K562 (cell line): ENCODE results near the gene FIS1. TPM values are rescaled to one million over a fixed set of nuclear protein-coding genes. Genes with fewer than 3 reads are reported as not detected.

Experiments used
- ATAC-seq: fragments of 200-7000 bp; cut with Tn5 transposase; 3 replicates; pipeline ENCODE4 v1.9.1; 2020; ENCODE audit warnings: moderate library complexity
- BruUV-seq: library from RNA; stranded (reverse); fragments of 400-500 nt; replicated peaks from 2 replicates; lab custom pipeline; 2021; lab: Mats Ljungman, UMichigan
- CTCF ChIA-PET: fragments of 300-600 bp; formaldehyde crosslinking; extraction: SDS; loops from one replicate; lab custom pipeline; 2021; ENCODE audit warnings: low intra/inter-chr PET ratio; lab: Yijun Ruan, JAX
- POLR2A ChIA-PET: fragments of 300-600, 350-650 bp; sonication (Branson Sonifier 250); formaldehyde crosslinking; extraction: SDS; loops from one replicate; lab custom pipeline; 2021; ENCODE audit warnings: antibody characterized with exemption, inconsistent platforms; lab: Yijun Ruan, JAX
- DNase-seq, 4 experiments: peaks; one replicate each; pipeline versions ENCODE4 v3.0.0 to v3.0.0-alpha.2; 2011 to 2018; ENCODE audit warnings: low spot score in 3 of 4, mixed read lengths in 3 of 4; ENCODE audit errors: extremely low read depth in 1 of 4
- FAIRE-seq: peaks from 2 replicates; lab custom pipeline; 2011; peaks lifted over from hg19 to GRCh38; lab: Jason Lieb, UNC
- H2AFZ ChIP-seq: 2 replicates; pipeline ENCODE4 v1.6.0; 2011; ENCODE audit warnings: low read depth, low read length, control low read depth, inconsistent platforms
- H3K27ac ChIP-seq: fragments of 200-600 bp; 3 replicates; pipeline ENCODE4 v1.8.0; 2011; ENCODE audit warnings: low read depth, mild to moderate bottlenecking, control low read depth, inconsistent platforms, low read length, moderate library complexity, mixed read lengths; ENCODE audit errors: extremely low read depth
- H3K27me3 ChIP-seq, 2 experiments: fragments of 300-600 bp in 1 of 2; 2 replicates in 1 of 2; 3 replicates in 1 of 2; pipeline versions ENCODE4 v1.6.0 to v1.8.0; 2011; ENCODE audit warnings: inconsistent platforms in 2 of 2, low read length in 2 of 2, mild to moderate bottlenecking in 1 of 2, mixed read lengths in 1 of 2, moderate library complexity in 1 of 2; ENCODE audit not compliant: control insufficient read depth in 2 of 2, insufficient read depth in 2 of 2
- H3K36me3 ChIP-seq: fragments of 300-600 bp; 3 replicates; pipeline ENCODE4 v1.8.0; 2011; ENCODE audit warnings: mild to moderate bottlenecking, low read length, inconsistent platforms; ENCODE audit not compliant: control insufficient read depth, insufficient read depth
- H3K4me1 ChIP-seq, 2 experiments: fragments of 200-600 bp in 1 of 2; replicated peaks in 1 of 2; 2 replicates in 1 of 2; 3 replicates in 1 of 2; pipeline versions ENCODE4 v1.5.1 to v1.8.0; 2011; ENCODE audit warnings: inconsistent platforms in 2 of 2, low read length in 2 of 2, mild to moderate bottlenecking in 1 of 2, mixed read lengths in 1 of 2, moderate library complexity in 1 of 2; ENCODE audit not compliant: control insufficient read depth in 2 of 2, insufficient read depth in 2 of 2
- H3K4me2 ChIP-seq: 2 replicates; pipeline ENCODE4 v1.6.1; 2011; ENCODE audit warnings: low read length, control low read depth, inconsistent platforms, mixed read lengths; ENCODE audit not compliant: insufficient read depth
- H3K4me3 ChIP-seq: fragments of 200-600 bp; sonication (generic), shearing (Covaris generic); 2 replicates; pipeline ENCODE4 v1.5.1; 2016; ENCODE audit warnings: control low read depth, inconsistent platforms
- H3K79me2 ChIP-seq: fragments of 200-600 bp; 3 replicates; pipeline ENCODE4 v1.8.0; 2011; ENCODE audit warnings: low read length, inconsistent platforms; ENCODE audit not compliant: control insufficient read depth, insufficient read depth
- H3K9ac ChIP-seq, 2 experiments: 2 replicates each; pipeline versions ENCODE4 v1.6.0 to v1.6.1; 2011; ENCODE audit warnings: low read depth in 2 of 2, low read length in 2 of 2, control low read depth in 1 of 2, inconsistent platforms in 1 of 2, mild to moderate bottlenecking in 1 of 2, mixed read lengths in 1 of 2; ENCODE audit not compliant: insufficient read depth in 1 of 2
- H3K9me1 ChIP-seq: one replicate; pipeline ENCODE4 v1.6.0; 2011; ENCODE audit warnings: inconsistent platforms, mild to moderate bottlenecking, low read length, moderate library complexity; ENCODE audit not compliant: control insufficient read depth, insufficient read depth
- H3K9me3 ChIP-seq: replicated peaks from 2 replicates; pipeline ENCODE4 v1.5.1; 2011; ENCODE audit warnings: low read depth, low read length, inconsistent platforms; ENCODE audit not compliant: control insufficient read depth, insufficient read depth
- H4K20me1 ChIP-seq: replicated peaks from 2 replicates; pipeline ENCODE4 v1.6.1; 2011; ENCODE audit warnings: low read length, inconsistent platforms, mixed read lengths; ENCODE audit not compliant: control insufficient read depth, insufficient read depth
- ERF ChIP-seq: fragments of 450-650 bp; formaldehyde crosslinking; IDR thresholded peaks from 2 replicates; pipeline ENCODE4 v1.4.0; 2020; ENCODE audit warnings: mild to moderate bottlenecking, mixed read lengths
- NCOA1 ChIP-seq: fragments of 450-650 bp; IDR thresholded peaks from 2 replicates; pipeline ENCODE4 v1.6.1; 2016; ENCODE audit warnings: low read depth
- PHTF2 ChIP-seq: fragments of 250-450 bp; sonication (Bioruptor Pico); IDR thresholded peaks from 2 replicates; pipeline ENCODE4 v1.5.0; 2021; ENCODE audit warnings: mild to moderate bottlenecking
- TBL1XR1 ChIP-seq, 2 experiments: IDR thresholded peaks; 2 replicates each; pipeline ENCODE4 v1.6.1; 2012; ENCODE audit warnings: improper control_type of control experiment in 2 of 2, low read length in 2 of 2, mild to moderate bottlenecking in 1 of 2
- ZNF57 ChIP-seq: fragments of 450-650 bp; formaldehyde crosslinking; IDR thresholded peaks from 2 replicates; pipeline ENCODE4 v1.4.0; 2020; ENCODE audit warnings: mild to moderate bottlenecking, moderate library complexity
- ZNF584 ChIP-seq: fragments of 200-800 bp; sonication (Bioruptor generic); IDR thresholded peaks from 2 replicates; pipeline ENCODE4 v1.6.1; 2016; ENCODE audit warnings: low read depth, mild to moderate bottlenecking, missing genetic modification characterization, missing compliant biosample characterization
- WGBS: fragments of 100-300 bp; shearing (Covaris generic); methylation state at CpG from one replicate; pipeline ENCODE4 v1.1.6; 2016; ENCODE audit warnings: low coverage, mixed read lengths; ENCODE audit not compliant: insufficient coverage; ENCODE audit errors: missing lambda C conversion rate; 5-methylcytosine and 5-hydroxymethylcytosine counted together
- in situ Hi-C: fragments of 300-500 bp; cut with MboI; formaldehyde crosslinking; loops from 4 replicates; pipeline ENCODE4 v1.15.0; 2018; ENCODE audit warnings: inconsistent platforms, mixed read lengths
- intact Hi-C: fragments of 100-400 bp; cut with micrococcal nuclease; formaldehyde crosslinking; loops from 2 replicates; pipeline ENCODE4 v1.14.2; 2022
- polyA plus RNA-seq, 8 experiments: library from polyadenylated mRNA; depleted of rRNA in 4 of 8; stranded (reverse) in 5 of 8; unstranded in 3 of 8; fragments of >200 nt; fragmentation: Nextera tagmentation in 2 of 8; fragmentation: Illumina TruSeq in 1 of 8; extraction: Ambion mirVana in 2 of 8; extraction: Trizol in 1 of 8; gene quantifications; 2 replicates each; pipeline versions ENCODE4 v1.2.1 to v1.2.3, GENCODE V29; 2011 to 2014; ENCODE audit warnings: inconsistent platforms in 1 of 8, missing spikeins in 1 of 8
- total RNA-seq, 7 experiments: library from RNA; depleted of rRNA in 6 of 7; stranded (reverse); fragments of >200 nt in 6 of 7; fragmentation: Illumina TruSeq in 2 of 7; extraction: Trizol in 2 of 7; gene quantifications; 2 replicates each; pipeline versions ENCODE4 v1.2.1 to v1.2.3, GENCODE V29; 2011 to 2021; ENCODE audit warnings: low replicate concordance in 1 of 7
- TF ChIP-seq, protein P1 (sequence below): fragments of 250-450 bp; sonication (Bioruptor Pico); IDR thresholded peaks from 2 replicates; pipeline ENCODE4 v1.5.0; 2020; ENCODE audit warnings: mild to moderate bottlenecking
- TF ChIP-seq, protein P2 (sequence below): fragments of 450-650 bp; IDR thresholded peaks from 2 replicates; pipeline ENCODE4 v1.6.1; 2018; ENCODE audit not compliant: partially characterized antibody
- TF ChIP-seq, protein P3 (sequence below), 2 experiments: fragments of 450-650 bp; IDR thresholded peaks; 2 replicates each; pipeline ENCODE4 v1.6.1; 2016; ENCODE audit warnings: mild to moderate bottlenecking in 2 of 2, borderline replicate concordance in 1 of 2, low read depth in 1 of 2, moderate library complexity in 1 of 2

The FIS1 gene
- total and polyA plus RNA-seq, 9 of the 15 experiments (the other 6 are each of a cell fraction or from before 2014, with no cell fraction given): 86.0 to 257 (median 144) TPM

DNA sequence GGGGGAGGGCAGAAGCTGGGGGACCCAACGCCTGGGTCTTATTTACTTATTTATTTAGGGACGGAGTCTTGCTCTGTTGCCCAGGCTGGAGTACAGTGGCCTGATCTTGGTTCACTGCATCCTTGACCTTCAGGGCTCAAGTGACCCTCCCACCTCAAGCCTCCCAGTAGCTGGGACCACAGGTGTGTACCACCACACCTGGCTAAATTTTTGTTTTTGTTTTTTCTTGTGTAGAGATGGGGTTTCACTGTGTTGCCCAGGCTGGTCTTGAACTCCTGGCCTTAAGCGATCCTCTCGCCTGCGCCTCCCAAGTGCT lies 42.3 kb downstream of the FIS1 start:
- Histone ChIP-seq H3K27ac (no peak overlapping the region), H3K79me2 (no peaks in the 10 kb centered on the region), H3K36me3 (peaks cover 11% of the 10 kb centered on the region; the same call in 1 of the 3 replicates), H3K27me3 (peaks cover 0 to 7% of the 10 kb centered on the region in 2 experiments; a peak in 1 of 5 replicates), H3K9ac (no peak overlapping the region; a peak in 1 of 4 replicates), H2AFZ (no peak overlapping the region), H3K9me3 (no peaks in the 10 kb centered on the region), H4K20me1 (no peaks in the 10 kb centered on the region), H3K4me2 (no peak overlapping the region), H3K9me1 (no peaks in the 10 kb centered on the region), H3K4me1 (peaks cover 9 to 42% of the 10 kb centered on the region in 2 experiments), H3K4me3 (no peak overlapping the region)
- 70% methylated on average over 5 of the region's 5 CpGs for WGBS
- BruUV-seq: no TSS peak
- no peak for DNase-seq
- ATAC-seq: no peak
- in situ Hi-C loops (no loop called here), intact Hi-C loops (no loop called here)
- no peak for FAIRE-seq
- CTCF ChIA-PET: no interaction called here
- POLR2A ChIA-PET: interaction anchor here (0.6 to 1.5 kb wide), 2 partner anchors 13 to 36 kb away, joined by 3 to 8 read pairs; no protein-coding TSS in a partner anchor
- TF ChIP-seq ZNF584 (CRISPR knock-in tag) (no peak), TBL1XR1 (IDR thresholded peaks at IDR 0.05; ENCODE audit: low read length in 2 of 2) (no peak), NCOA1 (no peak), ERF (CRISPR knock-in tag) (no peak), PHTF2 (CRISPR knock-in tag) (no peak), ZNF57 (CRISPR knock-in tag) (no peak)
- TF ChIP-seq, protein P1, sequence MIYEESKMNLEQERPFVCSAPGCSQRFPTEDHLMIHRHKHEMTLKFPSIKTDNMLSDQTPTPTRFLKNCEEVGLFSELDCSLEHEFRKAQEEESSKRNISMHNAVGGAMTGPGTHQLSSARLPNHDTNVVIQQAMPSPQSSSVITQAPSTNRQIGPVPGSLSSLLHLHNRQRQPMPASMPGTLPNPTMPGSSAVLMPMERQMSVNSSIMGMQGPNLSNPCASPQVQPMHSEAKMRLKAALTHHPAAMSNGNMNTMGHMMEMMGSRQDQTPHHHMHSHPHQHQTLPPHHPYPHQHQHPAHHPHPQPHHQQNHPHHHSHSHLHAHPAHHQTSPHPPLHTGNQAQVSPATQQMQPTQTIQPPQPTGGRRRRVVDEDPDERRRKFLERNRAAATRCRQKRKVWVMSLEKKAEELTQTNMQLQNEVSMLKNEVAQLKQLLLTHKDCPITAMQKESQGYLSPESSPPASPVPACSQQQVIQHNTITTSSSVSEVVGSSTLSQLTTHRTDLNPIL (CRISPR knock-in tag): no peak
- TF ChIP-seq, protein P2, sequence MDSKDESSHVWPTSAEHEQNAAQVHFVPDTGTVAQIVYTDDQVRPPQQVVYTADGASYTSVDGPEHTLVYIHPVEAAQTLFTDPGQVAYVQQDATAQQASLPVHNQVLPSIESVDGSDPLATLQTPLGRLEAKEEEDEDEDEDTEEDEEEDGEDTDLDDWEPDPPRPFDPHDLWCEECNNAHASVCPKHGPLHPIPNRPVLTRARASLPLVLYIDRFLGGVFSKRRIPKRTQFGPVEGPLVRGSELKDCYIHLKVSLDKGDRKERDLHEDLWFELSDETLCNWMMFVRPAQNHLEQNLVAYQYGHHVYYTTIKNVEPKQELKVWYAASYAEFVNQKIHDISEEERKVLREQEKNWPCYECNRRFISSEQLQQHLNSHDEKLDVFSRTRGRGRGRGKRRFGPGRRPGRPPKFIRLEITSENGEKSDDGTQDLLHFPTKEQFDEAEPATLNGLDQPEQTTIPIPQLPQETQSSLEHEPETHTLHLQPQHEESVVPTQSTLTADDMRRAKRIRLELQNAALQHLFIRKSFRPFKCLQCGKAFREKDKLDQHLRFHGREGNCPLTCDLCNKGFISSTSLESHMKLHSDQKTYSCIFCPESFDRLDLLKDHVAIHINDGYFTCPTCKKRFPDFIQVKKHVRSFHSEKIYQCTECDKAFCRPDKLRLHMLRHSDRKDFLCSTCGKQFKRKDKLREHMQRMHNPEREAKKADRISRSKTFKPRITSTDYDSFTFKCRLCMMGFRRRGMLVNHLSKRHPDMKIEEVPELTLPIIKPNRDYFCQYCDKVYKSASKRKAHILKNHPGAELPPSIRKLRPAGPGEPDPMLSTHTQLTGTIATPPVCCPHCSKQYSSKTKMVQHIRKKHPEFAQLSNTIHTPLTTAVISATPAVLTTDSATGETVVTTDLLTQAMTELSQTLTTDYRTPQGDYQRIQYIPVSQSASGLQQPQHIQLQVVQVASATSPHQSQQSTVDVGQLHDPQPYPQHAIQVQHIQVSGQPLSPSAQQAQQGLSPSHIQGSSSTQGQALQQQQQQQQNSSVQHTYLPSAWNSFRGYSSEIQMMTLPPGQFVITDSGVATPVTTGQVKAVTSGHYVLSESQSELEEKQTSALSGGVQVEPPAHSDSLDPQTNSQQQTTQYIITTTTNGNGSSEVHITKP: no peak
- TF ChIP-seq, protein P3, sequence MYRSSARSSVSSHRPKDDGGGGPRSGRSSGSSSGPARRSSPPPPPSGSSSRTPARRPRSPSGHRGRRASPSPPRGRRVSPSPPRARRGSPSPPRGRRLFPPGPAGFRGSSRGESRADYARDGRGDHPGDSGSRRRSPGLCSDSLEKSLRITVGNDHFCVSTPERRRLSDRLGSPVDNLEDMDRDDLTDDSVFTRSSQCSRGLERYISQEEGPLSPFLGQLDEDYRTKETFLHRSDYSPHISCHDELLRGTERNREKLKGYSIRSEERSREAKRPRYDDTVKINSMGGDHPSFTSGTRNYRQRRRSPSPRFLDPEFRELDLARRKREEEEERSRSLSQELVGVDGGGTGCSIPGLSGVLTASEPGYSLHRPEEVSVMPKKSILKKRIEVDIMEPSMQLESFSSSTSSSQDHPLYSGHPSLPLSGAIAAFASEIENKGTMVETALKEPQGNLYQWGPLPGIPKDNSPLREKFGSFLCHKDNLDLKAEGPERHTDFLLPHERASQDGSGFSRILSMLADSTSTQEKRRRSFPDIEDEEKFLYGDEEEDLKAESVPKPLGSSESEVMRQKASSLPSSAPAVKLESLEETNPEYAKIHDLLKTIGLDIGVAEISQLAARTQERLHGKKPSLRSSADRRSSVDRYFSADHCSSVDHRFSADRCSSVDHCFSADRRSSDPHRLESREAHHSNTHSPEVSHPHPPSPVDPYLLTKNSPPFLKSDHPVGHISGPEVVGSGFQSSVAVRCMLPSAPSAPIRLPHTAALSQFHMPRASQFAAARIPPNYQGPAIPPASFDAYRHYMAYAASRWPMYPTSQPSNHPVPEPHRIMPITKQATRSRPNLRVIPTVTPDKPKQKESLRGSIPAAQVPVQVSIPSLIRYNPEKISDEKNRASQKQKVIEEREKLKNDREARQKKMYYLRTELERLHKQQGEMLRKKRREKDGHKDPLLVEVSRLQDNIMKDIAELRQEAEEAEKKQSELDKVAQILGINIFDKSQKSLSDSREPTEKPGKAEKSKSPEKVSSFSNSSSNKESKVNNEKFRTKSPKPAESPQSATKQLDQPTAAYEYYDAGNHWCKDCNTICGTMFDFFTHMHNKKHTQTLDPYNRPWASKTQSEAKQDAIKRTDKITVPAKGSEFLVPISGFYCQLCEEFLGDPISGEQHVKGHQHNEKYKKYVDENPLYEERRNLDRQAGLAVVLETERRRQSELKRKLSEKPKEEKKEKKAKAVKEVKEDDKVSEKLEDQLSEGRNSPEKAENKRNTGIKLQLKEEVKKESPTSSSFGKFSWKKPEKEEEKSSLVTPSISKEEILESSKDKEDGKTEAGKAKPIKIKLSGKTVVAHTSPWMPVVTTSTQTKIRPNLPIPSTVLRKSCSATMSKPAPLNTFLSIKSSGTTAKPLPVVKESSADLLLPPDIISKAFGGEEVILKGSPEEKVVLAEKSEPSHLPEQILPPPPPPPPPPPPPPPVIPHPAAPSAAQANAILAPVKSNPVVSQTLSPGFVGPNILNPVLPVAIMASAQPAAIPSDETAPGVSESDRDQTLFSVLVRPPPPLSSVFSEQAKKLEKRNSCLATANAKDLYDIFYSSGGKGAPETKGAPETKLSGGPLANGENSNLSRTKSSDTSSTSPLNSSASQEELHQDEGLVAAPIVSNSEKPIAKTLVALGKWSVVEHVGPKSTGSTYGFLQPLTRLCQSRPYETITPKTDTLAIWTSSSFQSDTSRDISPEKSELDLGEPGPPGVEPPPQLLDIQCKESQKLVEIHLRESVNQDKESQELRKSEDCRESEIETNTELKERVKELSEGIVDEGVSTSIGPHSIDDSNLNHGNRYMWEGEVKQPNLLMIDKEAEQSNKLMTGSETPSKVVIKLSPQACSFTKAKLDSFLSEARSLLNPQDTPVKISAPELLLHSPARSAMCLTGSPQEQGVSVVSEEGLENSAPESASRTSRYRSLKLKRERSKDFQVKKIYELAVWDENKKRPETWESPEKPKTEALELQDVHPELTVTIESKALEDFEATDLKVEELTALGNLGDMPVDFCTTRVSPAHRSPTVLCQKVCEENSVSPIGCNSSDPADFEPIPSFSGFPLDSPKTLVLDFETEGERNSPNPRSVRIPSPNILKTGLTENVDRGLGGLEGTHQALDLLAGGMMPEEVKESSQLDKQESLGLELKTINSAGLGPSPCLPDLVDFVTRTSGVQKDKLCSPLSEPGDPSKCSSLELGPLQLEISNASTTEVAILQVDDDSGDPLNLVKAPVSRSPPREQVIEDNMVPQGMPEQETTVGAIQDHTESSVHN (IDR thresholded peaks at IDR 0.05; ENCODE audit: borderline replicate concordance in 1 of 2, low read depth in 1 of 2): no peak
